Mucosa of rectum (tissue), 2 donors: Measurements from ENCODE around the gene NRAP.

Source experiments
- H3K27ac ChIP-seq, 2 donors: one replicate each; pipeline ENCODE4 v1.7.0; 2013; ENCODE audit warnings: inconsistent platforms in 2 of 2, low read depth in 2 of 2, low read length in 2 of 2
- H3K27me3 ChIP-seq, 2 donors: one replicate each; pipeline ENCODE4 v1.7.0; 2013; ENCODE audit warnings: low read length in 2 of 2; ENCODE audit not compliant: control insufficient read depth in 2 of 2, insufficient read depth in 2 of 2
- H3K36me3 ChIP-seq, 2 donors: one replicate each; pipeline ENCODE4 v1.7.0; 2013; ENCODE audit warnings: low read length in 2 of 2; ENCODE audit not compliant: control insufficient read depth in 2 of 2, insufficient read depth in 2 of 2
- H3K4me1 ChIP-seq, 2 donors: one replicate each; pipeline ENCODE4 v1.7.0; 2013; ENCODE audit warnings: low read length in 2 of 2, mild to moderate bottlenecking in 1 of 2; ENCODE audit not compliant: control insufficient read depth in 2 of 2, insufficient read depth in 2 of 2
- H3K4me3 ChIP-seq, 2 donors: one replicate each; pipeline ENCODE4 v1.7.0; 2013; ENCODE audit warnings: low read length in 2 of 2
- H3K9ac ChIP-seq, 2 donors: one replicate each; pipeline ENCODE4 v1.7.0; 2013; ENCODE audit warnings: low read length in 2 of 2, low read depth in 1 of 2, mild to moderate bottlenecking in 1 of 2
- H3K9me3 ChIP-seq, 2 donors: one replicate each; pipeline ENCODE4 v1.7.0; 2013; ENCODE audit warnings: low read length in 2 of 2; ENCODE audit not compliant: control insufficient read depth in 2 of 2
- donor health status: healthy.
- donor health status: Normal muscosa, but diverticular disease.

NRAP gene

DNA sequence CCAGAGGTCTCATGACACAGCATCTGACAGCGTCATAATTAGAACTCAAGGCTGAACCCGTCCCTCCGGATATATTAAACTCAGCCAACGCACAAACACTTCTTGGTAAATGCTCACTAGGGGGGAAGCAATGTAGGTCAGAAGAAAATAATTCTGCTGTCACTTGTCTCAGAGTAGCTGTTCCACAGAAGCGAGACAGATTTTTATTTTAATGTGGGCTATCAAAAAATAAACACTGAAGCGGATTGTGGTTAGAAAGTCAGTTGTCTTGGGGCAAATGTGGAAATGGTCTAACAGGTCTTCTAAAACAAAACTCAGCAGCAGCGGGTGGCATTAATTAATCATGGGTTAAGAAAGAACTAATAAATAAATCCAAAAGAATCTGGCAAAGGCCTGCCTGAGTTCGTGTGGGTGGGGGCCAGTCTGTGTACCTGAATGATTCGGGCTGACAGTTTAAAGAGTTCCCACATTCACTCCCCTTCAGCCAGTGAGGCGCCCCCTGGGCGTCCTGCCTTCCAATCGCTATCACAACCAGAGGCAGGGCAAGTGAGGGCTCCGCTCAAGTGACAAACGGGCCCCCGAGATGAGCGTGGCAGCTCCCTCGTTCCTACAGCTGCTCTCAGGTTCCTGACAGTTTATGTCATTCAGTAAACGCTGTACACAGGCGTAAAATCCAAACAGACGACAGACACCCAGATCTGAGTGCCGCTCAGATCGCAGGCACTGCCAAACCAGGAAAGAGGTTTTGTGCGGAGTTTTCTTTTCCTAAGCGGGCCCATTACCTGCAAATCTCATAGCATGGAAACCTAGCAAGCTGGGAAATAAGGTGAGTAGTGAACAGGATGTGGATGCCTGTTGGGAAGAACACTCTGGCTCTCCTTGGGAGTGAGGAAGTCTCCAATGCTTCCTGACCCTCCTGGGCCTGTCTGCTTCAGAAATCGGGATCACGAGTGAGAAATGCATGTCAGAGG is 52.9 kb downstream of the NRAP start:
- Histone ChIP-seq H3K9me3 (no peaks in the 10 kb centered on the region), H3K27me3 (peaks cover 0 to 3% of the 10 kb centered on the region in 2 donors), H3K4me3 (no peak overlapping the region), H3K36me3 (no peaks in the 10 kb centered on the region), H3K27ac (no peak overlapping the region), H3K9ac (no peak overlapping the region), H3K4me1 (no peaks in the 10 kb centered on the region)

DNA sequence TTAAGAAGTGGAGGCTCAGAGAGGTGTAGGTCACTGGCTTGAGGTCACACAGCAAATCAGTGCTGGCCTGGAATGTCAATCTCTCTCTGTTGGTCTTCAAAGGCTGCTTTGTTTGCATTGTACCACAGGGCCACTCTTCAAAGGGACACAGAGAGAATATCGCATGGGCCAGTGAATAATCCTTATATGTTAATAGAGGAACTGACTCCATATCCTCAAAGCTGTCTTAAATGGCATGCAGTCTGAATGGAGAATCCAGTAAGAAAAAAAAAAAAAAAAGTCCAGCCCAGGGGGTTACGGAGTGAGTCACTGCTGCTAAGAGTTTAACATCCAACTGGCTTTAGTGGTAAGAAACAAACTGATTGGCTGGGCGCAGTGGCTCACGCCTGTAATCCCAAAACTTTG is 54.1 kb downstream of the NRAP start:
- Histone ChIP-seq H3K9me3 (no peaks in the 10 kb centered on the region), H3K27me3 (peaks cover 0 to 3% of the 10 kb centered on the region in 2 donors), H3K4me1 (no peaks in the 10 kb centered on the region), H3K27ac (no peak overlapping the region), H3K9ac (no peak overlapping the region), H3K36me3 (no peaks in the 10 kb centered on the region), H3K4me3 (no peak overlapping the region)

DNA sequence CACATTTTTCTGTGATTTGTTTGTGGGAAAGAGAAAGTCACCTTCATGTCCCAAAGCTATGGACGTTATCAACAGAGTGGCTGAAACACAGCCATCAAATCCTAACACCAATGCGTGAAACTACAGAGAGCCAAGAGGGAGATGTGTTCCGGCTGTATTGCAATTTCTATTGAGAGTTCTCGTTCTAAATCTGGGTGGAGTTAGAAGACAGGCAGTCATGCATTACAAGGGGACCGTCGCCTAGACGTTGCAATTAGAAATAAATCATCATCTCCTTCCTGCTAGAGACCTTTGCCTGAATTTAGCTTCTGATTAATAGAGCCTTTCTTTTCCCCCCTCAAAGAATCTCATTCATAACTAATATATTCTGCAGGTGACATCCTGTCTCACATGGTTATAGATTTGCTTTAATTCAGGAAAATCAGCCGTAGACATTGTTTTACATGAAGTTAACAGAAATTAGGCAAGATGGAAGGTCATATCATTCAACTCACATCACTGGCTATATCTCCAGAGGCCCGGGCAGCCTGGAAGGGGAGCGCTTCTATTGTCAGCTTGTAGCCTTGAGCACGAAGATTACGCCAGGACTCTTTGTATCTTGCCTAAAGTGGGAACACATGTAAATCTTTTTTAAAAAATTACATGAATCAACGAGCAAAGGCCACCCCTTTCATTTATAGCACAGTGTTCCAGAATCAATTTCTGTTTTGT is 58.4 kb downstream of the NRAP start:
- H3K4me1 ChIP-seq: no peaks in the 10 kb centered on the region
- no peak overlapping the region for H3K27ac ChIP-seq
- no peaks in the 10 kb centered on the region for H3K9me3 ChIP-seq
- H3K9ac ChIP-seq: no peak overlapping the region
- H3K36me3 ChIP-seq: no peaks in the 10 kb centered on the region
- H3K4me3 ChIP-seq: no peak overlapping the region
- H3K27me3 ChIP-seq: no peaks in the 10 kb centered on the region

DNA sequence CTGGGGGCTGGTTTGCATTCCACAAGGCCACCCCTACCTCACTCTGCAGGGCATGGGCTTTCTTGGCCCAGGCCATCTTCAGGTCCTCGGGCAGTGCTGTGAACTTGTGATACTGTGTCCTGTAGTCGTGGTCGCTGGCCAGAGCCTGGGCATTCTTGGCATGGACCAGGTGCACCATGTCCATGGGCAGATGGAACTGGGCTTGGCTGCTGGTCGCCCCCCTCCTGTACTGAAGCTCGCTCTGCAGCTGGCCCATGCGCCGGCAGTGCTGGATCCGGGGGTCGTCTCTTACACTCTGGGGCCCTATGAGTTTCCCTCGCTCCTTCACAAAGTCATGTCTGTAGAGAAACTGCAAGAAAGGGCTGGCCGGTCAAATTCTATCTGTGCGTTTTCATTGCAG is 59.3 kb downstream of the NRAP start:
- H3K4me3 ChIP-seq: no peak overlapping the region
- no peaks in the 10 kb centered on the region for H3K27me3 ChIP-seq
- H3K9me3 ChIP-seq: no peaks in the 10 kb centered on the region
- no peak overlapping the region for H3K9ac ChIP-seq
- H3K36me3 ChIP-seq: no peaks in the 10 kb centered on the region
- H3K27ac ChIP-seq: no peak overlapping the region
- H3K4me1 ChIP-seq: no peaks in the 10 kb centered on the region

DNA sequence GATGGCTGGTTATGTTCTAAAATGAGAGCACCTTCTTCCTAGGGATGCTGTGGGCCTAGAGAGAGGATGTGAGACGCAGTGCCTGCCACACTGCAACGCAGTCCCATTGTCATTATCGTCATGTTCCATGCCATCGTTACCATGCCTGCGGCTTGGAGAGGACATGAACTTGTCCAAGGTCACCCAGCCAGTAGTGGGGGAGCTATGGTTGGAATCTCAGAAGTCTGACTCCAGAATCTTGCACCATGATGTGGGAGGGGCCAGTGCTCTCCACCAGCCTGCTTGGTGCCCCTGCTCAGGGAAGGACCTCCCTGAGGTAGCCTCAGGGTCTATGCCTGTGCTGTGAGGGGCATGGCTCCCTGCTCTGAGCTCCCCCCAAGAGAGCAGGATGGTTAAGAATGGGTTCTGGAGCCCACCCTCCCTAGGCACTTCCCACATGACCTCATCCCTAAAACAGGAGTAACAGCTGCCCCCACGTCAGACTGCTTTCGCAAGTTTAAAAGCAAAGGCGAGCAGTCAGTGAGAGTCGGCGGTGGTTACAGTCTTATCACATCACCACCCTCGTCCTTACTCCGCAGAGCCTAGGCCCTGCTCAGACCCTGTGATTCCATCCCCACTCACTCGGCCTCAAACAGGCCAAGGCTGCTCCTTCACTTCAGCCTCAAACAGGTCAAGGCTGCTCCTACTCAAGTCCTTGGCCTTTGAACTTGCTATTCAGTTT is 60.6 kb downstream of the NRAP start:
- no peaks in the 10 kb centered on the region for H3K36me3 ChIP-seq
- no peaks in the 10 kb centered on the region for H3K9me3 ChIP-seq
- no peak overlapping the region for H3K4me3 ChIP-seq
- H3K4me1 ChIP-seq: no peaks in the 10 kb centered on the region
- no peak overlapping the region for H3K9ac ChIP-seq
- H3K27ac ChIP-seq: no peak overlapping the region
- no peaks in the 10 kb centered on the region for H3K27me3 ChIP-seq

DNA sequence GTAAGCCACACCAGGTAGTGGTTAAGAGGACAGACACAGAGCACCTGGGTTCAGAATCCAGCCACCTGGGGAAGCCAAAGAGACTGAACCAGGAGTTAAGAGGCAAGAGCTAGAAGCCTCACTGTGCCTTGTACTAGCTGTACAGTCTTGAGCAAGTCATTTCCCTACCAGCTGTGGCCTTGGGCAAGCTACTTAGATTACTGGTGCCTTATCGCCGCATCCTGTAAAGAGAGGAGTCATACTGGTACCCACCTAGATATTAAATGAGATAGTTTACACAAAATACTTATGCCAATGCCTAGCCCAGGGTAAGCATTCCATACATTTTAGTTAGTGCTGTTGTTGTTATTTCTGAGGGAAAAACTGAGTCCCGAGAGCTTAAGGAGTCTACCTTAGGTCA is 63.3 kb downstream of the NRAP start:
- H3K27ac ChIP-seq: no peak overlapping the region
- H3K27me3 ChIP-seq: no peaks in the 10 kb centered on the region
- no peaks in the 10 kb centered on the region for H3K36me3 ChIP-seq
- no peak overlapping the region for H3K9ac ChIP-seq
- no peaks in the 10 kb centered on the region for H3K9me3 ChIP-seq
- no peak overlapping the region for H3K4me3 ChIP-seq
- H3K4me1 ChIP-seq: no peaks in the 10 kb centered on the region

DNA sequence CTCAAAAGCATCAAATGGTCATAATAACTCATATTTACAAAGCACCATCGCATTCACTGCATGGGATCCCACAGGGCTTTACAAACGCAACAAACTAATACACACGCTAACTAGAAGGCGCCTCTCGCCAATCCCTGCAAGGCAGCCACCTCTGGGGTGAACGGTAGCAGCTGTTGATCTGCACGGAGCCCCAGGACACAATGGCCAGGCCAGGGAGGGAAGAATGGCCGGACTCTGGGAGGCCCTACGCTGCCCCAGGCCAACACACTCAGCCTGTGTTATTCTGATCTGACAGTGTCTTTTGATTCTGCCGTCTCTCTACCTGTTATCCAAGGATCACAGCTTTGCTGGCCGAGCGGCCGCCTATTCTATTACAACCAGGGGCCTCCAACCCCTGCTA is 69.2 kb downstream of the NRAP start:
- H3K36me3 ChIP-seq: no peaks in the 10 kb centered on the region
- no peaks in the 10 kb centered on the region for H3K9me3 ChIP-seq
- no peaks in the 10 kb centered on the region for H3K4me1 ChIP-seq
- no peak overlapping the region for H3K9ac ChIP-seq
- H3K4me3 ChIP-seq: no peak overlapping the region
- H3K27ac ChIP-seq: no peak overlapping the region
- H3K27me3 ChIP-seq: no peaks in the 10 kb centered on the region

DNA sequence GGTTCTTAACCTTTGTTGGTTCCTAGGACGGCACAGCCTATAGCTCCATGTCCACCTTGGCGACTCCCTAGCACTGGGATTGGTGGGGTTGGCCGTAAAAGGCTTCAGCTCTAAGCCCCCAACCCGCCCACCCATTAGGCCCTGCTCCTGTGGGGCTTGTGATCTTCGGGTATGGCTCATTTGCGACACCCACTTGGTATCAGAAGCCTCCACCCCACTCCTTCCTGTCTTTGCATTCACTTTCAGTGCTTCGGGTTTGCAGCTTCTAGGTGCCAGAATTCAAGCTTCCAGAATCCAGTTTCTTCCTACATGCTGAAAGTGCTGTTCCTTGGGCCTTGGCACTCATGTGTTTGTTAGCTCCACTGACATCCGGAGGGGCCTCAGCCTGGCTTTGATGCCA is 71.5 kb downstream of the NRAP start:
- H3K27me3 ChIP-seq: no peaks in the 10 kb centered on the region
- no peak overlapping the region for H3K4me3 ChIP-seq
- no peaks in the 10 kb centered on the region for H3K9me3 ChIP-seq
- H3K4me1 ChIP-seq: no peaks in the 10 kb centered on the region
- no peak overlapping the region for H3K27ac ChIP-seq
- no peaks in the 10 kb centered on the region for H3K36me3 ChIP-seq
- H3K9ac ChIP-seq: no peak overlapping the region

DNA sequence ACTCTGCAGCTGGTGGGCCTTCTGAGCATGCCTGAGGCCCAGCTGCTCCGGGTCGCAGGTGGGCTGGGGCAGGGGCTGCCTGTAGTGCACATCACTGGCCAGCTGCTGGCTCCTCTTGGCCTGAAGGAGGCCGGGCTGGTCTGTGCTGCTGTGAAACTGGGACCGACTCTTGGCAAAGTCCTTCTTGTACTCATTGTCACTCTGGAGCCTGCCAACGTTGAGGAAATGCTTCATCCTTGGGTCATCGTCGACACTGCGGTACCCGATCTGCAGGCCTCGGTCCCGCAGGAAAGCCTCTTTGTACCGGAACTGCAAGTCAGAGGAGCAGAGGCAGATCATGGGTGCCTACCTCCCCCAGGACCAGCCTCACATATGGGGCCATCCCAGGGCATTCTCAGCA is 73.3 kb downstream of the NRAP start:
- Histone ChIP-seq H3K9me3 (no peaks in the 10 kb centered on the region), H3K4me3 (no peak overlapping the region), H3K36me3 (no peaks in the 10 kb centered on the region), H3K27me3 (no peaks in the 10 kb centered on the region), H3K4me1 (no peaks in the 10 kb centered on the region), H3K9ac (no peak overlapping the region), H3K27ac (no peak overlapping the region)
